Measurements from ENCODE around the gene YARS1. TPM values are rescaled to one million over a fixed set of nuclear protein-coding genes. Genes with fewer than 3 reads are reported as not detected.

YARS1 gene
- polyA plus RNA-seq, 3 donors, result 38.1 to 42.7 (median 39.8) TPM

GRCh38 chr1:32729254-32730046 lies 87.7 kb downstream of the YARS1 start:
- H3K9me3 ChIP-seq (replicated peaks in 1 of 2; ENCODE audit: control insufficient read depth in 1 of 2, insufficient read depth in 1 of 2, low read length in 2 of 2), result no peaks in the 10 kb centered on the region
- no peaks in the 10 kb centered on the region for H4K20me1 ChIP-seq (ENCODE audit: insufficient read depth, low read length)
- Mint-ChIP-seq H3K36me3 (no peaks in the 10 kb centered on the region), H3K27me3 (ENCODE audit: low read depth in 3 of 3) (peaks cover 3 to 5% (median 3%) of the 10 kb centered on the region in 3 donors), H3K4me3 (no peak overlapping the region), H3K4me1 (peaks cover 13% of the 10 kb centered on the region), H3K9me3 (peaks cover 0 to 2% (median 0%) of the 10 kb centered on the region in 7 donors), H3K27ac (no peak overlapping the region)
- H2AFZ ChIP-seq (ENCODE audit: insufficient read depth, low read depth, low read length, poor library complexity, severe bottlenecking), result no peak overlapping the region
- DNase-seq, result no peak
- H3K79me2 ChIP-seq (ENCODE audit: insufficient read depth, low read length), result no peaks in the 10 kb centered on the region
- peaks cover 12 to 14% of the 10 kb centered on the region in 2 donors for H3K4me1 ChIP-seq (ENCODE audit: control insufficient read depth in 1 of 2, insufficient read depth in 2 of 2, low read length in 2 of 2)
- no peaks in the 10 kb centered on the region for H3K27me3 ChIP-seq (ENCODE audit: control insufficient read depth in 2 of 2, insufficient read depth in 2 of 2, low read length in 2 of 2)
- WGBS (ENCODE audit: insufficient coverage), result 91% methylated on average over 13 of the region's 14 CpGs
- no peak overlapping the region for H3K9ac ChIP-seq (ENCODE audit: insufficient read depth, low read length, poor library complexity, severe bottlenecking)
- H3K4me3 ChIP-seq (replicated peaks in 1 of 3; ENCODE audit: low read depth in 2 of 3, low read length in 3 of 3), result no peak overlapping the region
- no peak overlapping the region for H3K27ac ChIP-seq (ENCODE audit: low read depth in 1 of 2, low read length in 2 of 2)
- TF ChIP-seq CTCF (IDR thresholded peaks at IDR 0.05), result no peak
- intact Hi-C loops (cut with micrococcal nuclease), result no loop called here
- no peaks in the 10 kb centered on the region for H3K36me3 ChIP-seq (replicated peaks in 1 of 2; ENCODE audit: control insufficient read depth in 1 of 2, insufficient read depth in 2 of 2, low read length in 2 of 2)
- no peak overlapping the region for H3K4me2 ChIP-seq (replicated peaks; ENCODE audit: extremely low read depth, low read length, poor library complexity, severe bottlenecking)

- Histone ChIP-seq H3K4me3 (replicated peaks in 1 of 3; ENCODE audit: low read depth in 2 of 3, low read length in 3 of 3) (no peak overlapping the region), H2AFZ (ENCODE audit: insufficient read depth, low read depth, low read length, poor library complexity, severe bottlenecking) (no peak overlapping the region), H3K4me1 (ENCODE audit: control insufficient read depth in 1 of 2, insufficient read depth in 2 of 2, low read length in 2 of 2) (peaks cover 13 to 15% of the 10 kb centered on the region in 2 donors), H3K9ac (ENCODE audit: insufficient read depth, low read length, poor library complexity, severe bottlenecking) (no peak overlapping the region), H3K9me3 (replicated peaks in 1 of 2; ENCODE audit: control insufficient read depth in 1 of 2, insufficient read depth in 1 of 2, low read length in 2 of 2) (no peaks in the 10 kb centered on the region), H3K36me3 (replicated peaks in 1 of 2; ENCODE audit: control insufficient read depth in 1 of 2, insufficient read depth in 2 of 2, low read length in 2 of 2) (no peaks in the 10 kb centered on the region), H3K27ac (ENCODE audit: low read depth in 1 of 2, low read length in 2 of 2) (no peak overlapping the region), H3K27me3 (ENCODE audit: control insufficient read depth in 2 of 2, insufficient read depth in 2 of 2, low read length in 2 of 2) (no peaks in the 10 kb centered on the region), H3K4me2 (replicated peaks; ENCODE audit: extremely low read depth, low read length, poor library complexity, severe bottlenecking) (no peak overlapping the region), H3K79me2 (ENCODE audit: insufficient read depth, low read length) (no peaks in the 10 kb centered on the region), H4K20me1 (ENCODE audit: insufficient read depth, low read length) (no peaks in the 10 kb centered on the region)
- Mint-ChIP-seq H3K4me3 (no peak overlapping the region), H3K4me1 (peaks cover 14% of the 10 kb centered on the region), H3K9me3 (peaks cover 0 to 2% (median 0%) of the 10 kb centered on the region in 7 donors), H3K27ac (no peak overlapping the region), H3K36me3 (no peaks in the 10 kb centered on the region), H3K27me3 (ENCODE audit: low read depth in 3 of 3) (peaks cover 3 to 6% (median 3%) of the 10 kb centered on the region in 3 donors)
- intact Hi-C loops (cut with micrococcal nuclease), result no loop called here
- no peak for TF ChIP-seq CTCF (IDR thresholded peaks at IDR 0.05)
- DNase-seq, result no peak
- WGBS (ENCODE audit: insufficient coverage), result 100% methylated on average over 1 of the region's 7 CpGs
Observed at GRCh38 chr1:32728413-32729077, 88.6 kb downstream of the YARS1 start.

Data from CD14-positive monocyte (primary cell).